ENCODE measurements around the gene RELB.

GRCh38 chr19:44988273-44988672, 13.0 kb upstream of the RELB start:
- no peak for TF ChIP-seq CTCF (IDR thresholded peaks at IDR 0.05; ENCODE audit: insufficient read depth, low read length, poor library complexity, severe bottlenecking)
- TF ChIP-seq EZH2phosphoT487 (conservative IDR thresholded peaks at IDR 0.05; ENCODE audit: low read length), result no peak
